HCT116 (cell line): ENCODE measurements around the gene CASP6. TPM values are rescaled to one million over a fixed set of nuclear protein-coding genes. Genes with fewer than 3 reads are reported as not detected.

Experiments
- ATAC-seq: fragments of 200-7000 bp; cut with Tn5 transposase; 2 replicates; pipeline ENCODE4 v1.9.1; 2020; ENCODE audit warnings: mild to moderate bottlenecking, moderate library complexity
- BruUV-seq: library from RNA; stranded (reverse); fragments of 400-500 nt; replicated peaks from 2 replicates; lab custom pipeline; 2021; lab: Mats Ljungman, UMichigan
- CTCF ChIA-PET: fragments of 300-600 bp; sonication (Branson Sonifier 250); formaldehyde crosslinking; loops from one replicate; lab custom pipeline; 2021; ENCODE audit warnings: antibody characterized with exemption; lab: Charles Lee
- POLR2A ChIA-PET: fragments of 300-600, 350-600 bp; sonication (Branson Sonifier 250); formaldehyde crosslinking; loops from one replicate; lab custom pipeline; 2021; ENCODE audit warnings: antibody characterized with exemption; lab: Charles Lee
- RAD21 ChIA-PET, 2 experiments: fragments of 300-600 bp; sonication (Branson Sonifier 250); formaldehyde crosslinking; loops; one replicate each; lab custom pipeline; 2023; ENCODE audit warnings: low total read pairs in 2 of 2; ENCODE audit not compliant: uncharacterized antibody in 2 of 2, unreplicated experiment in 2 of 2, low non-redundant PET in 1 of 2; lab: Charles Lee
- DNase-seq: peaks from one replicate; pipeline ENCODE4 v3.0.0-alpha.2; 2010; ENCODE audit warnings: low read depth, low spot score
- H2AFZ ChIP-seq: fragments of 200-600 bp; shearing (Covaris generic), sonication (generic); 2 replicates; pipeline ENCODE4 v1.6.1; 2017; ENCODE audit warnings: low read depth, mixed run types, mixed read lengths, antibody characterized with exemption, low read length; ENCODE audit not compliant: poor library complexity, severe bottlenecking
- H3K27ac ChIP-seq: 2 replicates; pipeline ENCODE4 v1.5.1; 2012; ENCODE audit warnings: low read depth, low read length
- H3K27me3 ChIP-seq: fragments of 200-600 bp; sonication (generic); 2 replicates; pipeline ENCODE4 v1.6.1; 2016; ENCODE audit warnings: mixed run types, low read length, mixed read lengths; ENCODE audit not compliant: insufficient read depth
- H3K36me3 ChIP-seq, 2 experiments: fragments of 200-500 bp in 1 of 2; fragments of 200-600 bp in 1 of 2; sonication (Bioruptor generic) in 1 of 2; sonication (generic) in 1 of 2; 2 replicates each; pipeline versions ENCODE4 v1.5.1 to v1.6.1; 2014 to 2016; ENCODE audit warnings: low read length in 2 of 2, inconsistent platforms in 1 of 2, mixed read lengths in 1 of 2, mixed run types in 1 of 2; ENCODE audit not compliant: insufficient read depth in 2 of 2, control insufficient read depth in 1 of 2
- H3K4me1 ChIP-seq, 2 experiments: fragments of 200-600 bp in 1 of 2; sonication (generic) in 1 of 2; 2 replicates each; pipeline versions ENCODE4 v1.5.1 to v1.6.1; 2012 to 2017; ENCODE audit warnings: low read length in 2 of 2, inconsistent platforms in 1 of 2, mild to moderate bottlenecking in 1 of 2, mixed read lengths in 1 of 2, mixed run types in 1 of 2, moderate library complexity in 1 of 2; ENCODE audit not compliant: insufficient read depth in 2 of 2, control insufficient read depth in 1 of 2
- H3K4me2 ChIP-seq: fragments of 200-600 bp; sonication (generic); 2 replicates; pipeline ENCODE4 v1.6.1; 2017; ENCODE audit warnings: mixed run types, low read length, mixed read lengths
- H3K4me3 ChIP-seq, 2 experiments: fragments of 200-600 bp in 1 of 2; sonication (generic) in 1 of 2; replicated peaks in 1 of 2; 2 replicates each; pipeline ENCODE4 v1.5.1; 2011 to 2016; ENCODE audit warnings: low read length in 2 of 2, control low read depth in 1 of 2, low read depth in 1 of 2, mild to moderate bottlenecking in 1 of 2, mixed read lengths in 1 of 2, mixed run types in 1 of 2
- H3K79me2 ChIP-seq: fragments of 200-600 bp; sonication (generic); 2 replicates; pipeline ENCODE4 v1.6.1; 2017; ENCODE audit warnings: mild to moderate bottlenecking, mixed run types, low read length, moderate library complexity, mixed read lengths; ENCODE audit not compliant: insufficient read depth
- H3K9ac ChIP-seq: fragments of 200-600 bp; sonication (generic); 2 replicates; pipeline ENCODE4 v1.6.1; 2016; ENCODE audit warnings: low read length, mixed read lengths
- H3K9me2 ChIP-seq: fragments of 200-600 bp; sonication (generic), shearing (Covaris generic); 2 replicates; pipeline ENCODE4 v1.6.1; 2017; ENCODE audit warnings: mixed run types, mild to moderate bottlenecking, moderate library complexity; ENCODE audit not compliant: insufficient read depth
- H3K9me3 ChIP-seq, 2 experiments: fragments of 200-500 bp in 1 of 2; fragments of 200-600 bp in 1 of 2; sonication (Bioruptor generic) in 1 of 2; sonication (generic) in 1 of 2; 2 replicates each; pipeline ENCODE4 v1.6.1; 2014 to 2017; ENCODE audit warnings: low read length in 2 of 2, mixed read lengths in 2 of 2, inconsistent platforms in 1 of 2, low read depth in 1 of 2, mild to moderate bottlenecking in 1 of 2, mixed run types in 1 of 2, moderate library complexity in 1 of 2; ENCODE audit not compliant: control insufficient read depth in 1 of 2, insufficient read depth in 1 of 2
- H4K20me1 ChIP-seq: fragments of 200-600 bp; sonication (generic), shearing (Covaris generic); 2 replicates; pipeline ENCODE4 v1.6.1; 2017; ENCODE audit warnings: mixed run types, mild to moderate bottlenecking, moderate library complexity; ENCODE audit not compliant: insufficient read depth
- ATF3 ChIP-seq: IDR thresholded peaks from 2 replicates; pipeline ENCODE4 v1.6.1; 2012
- CBX3 ChIP-seq: IDR thresholded peaks from 2 replicates; pipeline ENCODE4 v1.6.1; 2012; ENCODE audit warnings: low read depth
- ELF1 ChIP-seq: IDR thresholded peaks from 2 replicates; pipeline ENCODE4 v1.6.1; 2012; ENCODE audit warnings: low read depth, borderline replicate concordance
- EZH2 ChIP-seq: fragments of 200-600 bp; sonication (generic); IDR thresholded peaks from 2 replicates; pipeline ENCODE4 v1.6.1; 2017; ENCODE audit warnings: antibody characterized with exemption, mixed run types
- EZH2phosphoT487 ChIP-seq: fragments of 200-600 bp; IDR thresholded peaks from 2 replicates; pipeline ENCODE4 v1.6.1; 2018; ENCODE audit warnings: antibody characterized with exemption, borderline replicate concordance
- POLR2AphosphoS5 ChIP-seq: IDR thresholded peaks from 2 replicates; pipeline ENCODE4 v1.6.1; 2011; ENCODE audit warnings: mild to moderate bottlenecking, low read depth, low read length, moderate library complexity
- SRF ChIP-seq: IDR thresholded peaks from 2 replicates; pipeline ENCODE4 v1.6.1; 2012; ENCODE audit warnings: low read depth
- TCF7L2 ChIP-seq: IDR thresholded peaks from 2 replicates; pipeline ENCODE4 v1.7.0; 2011; ENCODE audit warnings: borderline replicate concordance, inconsistent platforms; ENCODE audit not compliant: insufficient read depth, insufficient read length; ENCODE audit errors: extremely low read depth
- YY1 ChIP-seq: IDR thresholded peaks from 2 replicates; pipeline ENCODE4 v1.6.1; 2011; ENCODE audit warnings: low read length, low read depth, moderate library complexity, mild to moderate bottlenecking; ENCODE audit not compliant: insufficient replicate concordance; ENCODE audit errors: extremely low read depth
- ZFX ChIP-seq: fragments of 450-650 bp; IDR thresholded peaks from 2 replicates; pipeline ENCODE4 v1.6.1; 2017
- intact Hi-C: fragments of 100-400 bp; cut with micrococcal nuclease; formaldehyde crosslinking; loops from 2 replicates; pipeline ENCODE4 v1.10.0; 2022
- total RNA-seq: library from RNA; stranded (reverse); gene quantifications from one replicate; pipeline ENCODE4 v1.2.1, GENCODE V29; 2021; ENCODE audit not compliant: unreplicated experiment
- TF ChIP-seq, protein P1 (sequence below): IDR thresholded peaks from 2 replicates; pipeline ENCODE4 v1.6.1; 2012; ENCODE audit warnings: low read depth
- TF ChIP-seq, protein P2 (sequence below): IDR thresholded peaks from 2 replicates; pipeline ENCODE4 v1.6.1; 2011; ENCODE audit warnings: mild to moderate bottlenecking, low read length, moderate library complexity; ENCODE audit not compliant: insufficient replicate concordance; ENCODE audit errors: extremely low read depth
- TF ChIP-seq, protein P3 (sequence below): IDR thresholded peaks from 2 replicates; pipeline ENCODE4 v1.6.1; 2012

Gene CASP6
- total RNA-seq, 1 experiment from 2014 or later = 18.1 TPM

DNA sequence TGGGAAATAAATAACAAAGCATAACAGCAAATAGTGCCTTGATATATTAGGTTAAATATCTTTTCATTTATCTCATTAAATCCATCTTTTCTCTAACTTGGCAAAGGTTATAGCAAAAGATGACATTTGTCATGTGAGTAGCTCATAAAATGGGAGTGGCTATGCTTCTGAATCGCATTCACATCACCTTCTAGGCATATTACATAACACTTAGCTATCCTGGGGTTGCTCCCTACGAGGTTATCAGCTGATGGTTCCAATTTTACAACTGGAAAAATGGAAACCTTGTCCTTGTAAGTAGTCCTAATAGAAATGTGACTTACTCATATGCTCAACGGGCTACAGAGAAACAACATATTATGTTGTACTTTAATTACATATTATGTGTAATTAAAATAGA, 10.3 kb upstream of the CASP6 start (continued):
- TF ChIP-seq, protein P1, sequence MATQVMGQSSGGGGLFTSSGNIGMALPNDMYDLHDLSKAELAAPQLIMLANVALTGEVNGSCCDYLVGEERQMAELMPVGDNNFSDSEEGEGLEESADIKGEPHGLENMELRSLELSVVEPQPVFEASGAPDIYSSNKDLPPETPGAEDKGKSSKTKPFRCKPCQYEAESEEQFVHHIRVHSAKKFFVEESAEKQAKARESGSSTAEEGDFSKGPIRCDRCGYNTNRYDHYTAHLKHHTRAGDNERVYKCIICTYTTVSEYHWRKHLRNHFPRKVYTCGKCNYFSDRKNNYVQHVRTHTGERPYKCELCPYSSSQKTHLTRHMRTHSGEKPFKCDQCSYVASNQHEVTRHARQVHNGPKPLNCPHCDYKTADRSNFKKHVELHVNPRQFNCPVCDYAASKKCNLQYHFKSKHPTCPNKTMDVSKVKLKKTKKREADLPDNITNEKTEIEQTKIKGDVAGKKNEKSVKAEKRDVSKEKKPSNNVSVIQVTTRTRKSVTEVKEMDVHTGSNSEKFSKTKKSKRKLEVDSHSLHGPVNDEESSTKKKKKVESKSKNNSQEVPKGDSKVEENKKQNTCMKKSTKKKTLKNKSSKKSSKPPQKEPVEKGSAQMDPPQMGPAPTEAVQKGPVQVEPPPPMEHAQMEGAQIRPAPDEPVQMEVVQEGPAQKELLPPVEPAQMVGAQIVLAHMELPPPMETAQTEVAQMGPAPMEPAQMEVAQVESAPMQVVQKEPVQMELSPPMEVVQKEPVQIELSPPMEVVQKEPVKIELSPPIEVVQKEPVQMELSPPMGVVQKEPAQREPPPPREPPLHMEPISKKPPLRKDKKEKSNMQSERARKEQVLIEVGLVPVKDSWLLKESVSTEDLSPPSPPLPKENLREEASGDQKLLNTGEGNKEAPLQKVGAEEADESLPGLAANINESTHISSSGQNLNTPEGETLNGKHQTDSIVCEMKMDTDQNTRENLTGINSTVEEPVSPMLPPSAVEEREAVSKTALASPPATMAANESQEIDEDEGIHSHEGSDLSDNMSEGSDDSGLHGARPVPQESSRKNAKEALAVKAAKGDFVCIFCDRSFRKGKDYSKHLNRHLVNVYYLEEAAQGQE = no peak
- TF ChIP-seq, protein P2, sequence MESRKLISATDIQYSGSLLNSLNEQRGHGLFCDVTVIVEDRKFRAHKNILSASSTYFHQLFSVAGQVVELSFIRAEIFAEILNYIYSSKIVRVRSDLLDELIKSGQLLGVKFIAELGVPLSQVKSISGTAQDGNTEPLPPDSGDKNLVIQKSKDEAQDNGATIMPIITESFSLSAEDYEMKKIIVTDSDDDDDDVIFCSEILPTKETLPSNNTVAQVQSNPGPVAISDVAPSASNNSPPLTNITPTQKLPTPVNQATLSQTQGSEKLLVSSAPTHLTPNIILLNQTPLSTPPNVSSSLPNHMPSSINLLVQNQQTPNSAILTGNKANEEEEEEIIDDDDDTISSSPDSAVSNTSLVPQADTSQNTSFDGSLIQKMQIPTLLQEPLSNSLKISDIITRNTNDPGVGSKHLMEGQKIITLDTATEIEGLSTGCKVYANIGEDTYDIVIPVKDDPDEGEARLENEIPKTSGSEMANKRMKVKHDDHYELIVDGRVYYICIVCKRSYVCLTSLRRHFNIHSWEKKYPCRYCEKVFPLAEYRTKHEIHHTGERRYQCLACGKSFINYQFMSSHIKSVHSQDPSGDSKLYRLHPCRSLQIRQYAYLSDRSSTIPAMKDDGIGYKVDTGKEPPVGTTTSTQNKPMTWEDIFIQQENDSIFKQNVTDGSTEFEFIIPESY = no peak
- TF ChIP-seq EZH2phosphoT487 (no peak), ATF3 (no peak)

- Histone ChIP-seq H2AFZ (no peak overlapping the region), H3K4me2 (no peak overlapping the region), H3K9ac (no peak overlapping the region), H3K27me3 (no peaks in the 10 kb centered on the region), H4K20me1 (no peaks in the 10 kb centered on the region), H3K36me3 (peaks cover 8 to 9% of the 10 kb centered on the region in 2 experiments), H3K4me3 (no peak overlapping the region), H3K9me3 (no peaks in the 10 kb centered on the region), H3K79me2 (no peaks in the 10 kb centered on the region), H3K4me1 (peaks cover 3 to 6% of the 10 kb centered on the region in 2 experiments; a peak in 3 of 4 replicates), H3K27ac (no peak overlapping the region), H3K9me2 (no peaks in the 10 kb centered on the region)
- DNase-seq (no peak), ATAC-seq (no peak)
- intact Hi-C loops = loop anchor here (10.0 kb wide), 1 partner anchor 284 kb away; no protein-coding TSS in a partner anchor
- CTCF ChIA-PET = no interaction called here
- POLR2A ChIA-PET = no interaction called here
- RAD21 ChIA-PET = no interaction called here
- BruUV-seq = no TSS peak
- no peak for TF ChIP-seq POLR2AphosphoS5
- TF ChIP-seq, protein P3, sequence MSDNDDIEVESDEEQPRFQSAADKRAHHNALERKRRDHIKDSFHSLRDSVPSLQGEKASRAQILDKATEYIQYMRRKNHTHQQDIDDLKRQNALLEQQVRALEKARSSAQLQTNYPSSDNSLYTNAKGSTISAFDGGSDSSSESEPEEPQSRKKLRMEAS = no peak
- no peak for TF ChIP-seq EZH2
- TF ChIP-seq, protein P2 = no peak
- no peak for TF ChIP-seq SRF
- no peak for TF ChIP-seq YY1
- TF ChIP-seq TCF7L2 = no peak
- TF ChIP-seq ELF1 = no peak
- no peak for TF ChIP-seq CBX3
- no peak for TF ChIP-seq EZH2phosphoT487
- no peak for TF ChIP-seq ZFX
Observed at GRCh38 chr4:109708990-109709389, 5.7 kb upstream of the CASP6 start.
